HepG2 (cell line): ENCODE measurements around the gene FGF21. TPM values are rescaled to one million over a fixed set of nuclear protein-coding genes. Genes with fewer than 3 reads are reported as not detected.

ENCODE experiments used
- ATF4 ChIP-seq, 2 experiments: fragments of 450-650 bp in 1 of 2; sonication (generic) in 1 of 2; formaldehyde crosslinking; IDR thresholded peaks; 2 replicates each; pipeline versions ENCODE4 v1.5.0 to v1.8.0; 2020 to 2022; ENCODE audit warnings: mild to moderate bottlenecking in 1 of 2, missing genetic modification reagents in 1 of 2
- CREM ChIP-seq, 2 experiments: sonication (generic) in 1 of 2; formaldehyde crosslinking in 1 of 2; IDR thresholded peaks; 2 replicates each; pipeline versions ENCODE4 v1.4.0 to v1.6.1; 2016 to 2020; ENCODE audit warnings: antibody characterized with exemption in 1 of 2, mild to moderate bottlenecking in 1 of 2, missing genetic modification reagents in 1 of 2
- HOXA5 ChIP-seq: sonication (generic); formaldehyde crosslinking; IDR thresholded peaks from 2 replicates; pipeline ENCODE4 v1.4.0; 2020; ENCODE audit warnings: missing genetic modification reagents
- RFXANK ChIP-seq: IDR thresholded peaks from 2 replicates; pipeline ENCODE4 v1.6.1; 2016
- TEAD2 ChIP-seq: sonication (generic); formaldehyde crosslinking; IDR thresholded peaks from 2 replicates; pipeline ENCODE4 v1.9.0; 2021; ENCODE audit warnings: missing genetic modification reagents
- THRA ChIP-seq: sonication (generic); formaldehyde crosslinking; IDR thresholded peaks from 2 replicates; pipeline ENCODE4 v1.4.0; 2020; ENCODE audit warnings: missing genetic modification reagents, borderline replicate concordance
- ZNF224 ChIP-seq: sonication (generic); formaldehyde crosslinking; IDR thresholded peaks from 2 replicates; pipeline ENCODE4 v1.5.0; 2020; ENCODE audit warnings: mild to moderate bottlenecking, missing genetic modification reagents
- ZNF335 ChIP-seq: sonication (generic); formaldehyde crosslinking; IDR thresholded peaks from 2 replicates; pipeline ENCODE4 v1.4.0; 2020; ENCODE audit warnings: missing genetic modification reagents
- ZNF646 ChIP-seq: sonication (generic); formaldehyde crosslinking; IDR thresholded peaks from 2 replicates; pipeline ENCODE4 v1.9.0; 2021; ENCODE audit warnings: mild to moderate bottlenecking, missing genetic modification reagents
- ZNF713 ChIP-seq: sonication (generic); formaldehyde crosslinking; IDR thresholded peaks from 2 replicates; pipeline ENCODE4 v1.4.0; 2020; ENCODE audit warnings: mild to moderate bottlenecking, missing genetic modification reagents
- ZNF75D ChIP-seq: sonication (generic); formaldehyde crosslinking; IDR thresholded peaks from 2 replicates; pipeline ENCODE4 v1.8.1; 2023; ENCODE audit warnings: missing genetic modification reagents, mild to moderate bottlenecking, borderline replicate concordance
- polyA plus RNA-seq, 8 experiments: library from polyadenylated mRNA; depleted of rRNA in 3 of 8; stranded (reverse) in 7 of 8; unstranded in 1 of 8; fragments of >200 nt; fragmentation: Illumina TruSeq in 4 of 8; extraction: Trizol in 4 of 8; gene quantifications; 2 replicates each; pipeline versions ENCODE4 v1.2.1 to v1.2.3, GENCODE V29; 2011 to 2016; ENCODE audit warnings: low read depth in 4 of 8, missing spikeins in 1 of 8, mixed read lengths in 1 of 8; ENCODE audit not compliant: insufficient read depth in 1 of 8
- total RNA-seq, 5 experiments: library from RNA; depleted of rRNA; stranded (reverse); fragments of >200 nt; fragmentation: Illumina TruSeq; extraction: Trizol; gene quantifications; 2 replicates each; pipeline ENCODE4 v1.2.3, GENCODE V29; 2016; ENCODE audit warnings: low read depth in 1 of 5
- TF ChIP-seq, protein P1 (sequence below): sonication (generic); formaldehyde crosslinking; IDR thresholded peaks from 2 replicates; pipeline ENCODE4 v1.5.1; 2020; ENCODE audit warnings: missing genetic modification reagents, mild to moderate bottlenecking, borderline replicate concordance
- TF ChIP-seq, protein P2 (sequence below): sonication (generic); formaldehyde crosslinking; IDR thresholded peaks from 2 replicates; pipeline ENCODE4 v1.4.0; 2020; ENCODE audit warnings: missing genetic modification reagents, borderline replicate concordance

FGF21 gene
- total and polyA plus RNA-seq, 2 of the 13 experiments (the other 11 are each of a cell fraction or from before 2014, with no cell fraction given) = 0.17 TPM; not detected in 1

DNA sequence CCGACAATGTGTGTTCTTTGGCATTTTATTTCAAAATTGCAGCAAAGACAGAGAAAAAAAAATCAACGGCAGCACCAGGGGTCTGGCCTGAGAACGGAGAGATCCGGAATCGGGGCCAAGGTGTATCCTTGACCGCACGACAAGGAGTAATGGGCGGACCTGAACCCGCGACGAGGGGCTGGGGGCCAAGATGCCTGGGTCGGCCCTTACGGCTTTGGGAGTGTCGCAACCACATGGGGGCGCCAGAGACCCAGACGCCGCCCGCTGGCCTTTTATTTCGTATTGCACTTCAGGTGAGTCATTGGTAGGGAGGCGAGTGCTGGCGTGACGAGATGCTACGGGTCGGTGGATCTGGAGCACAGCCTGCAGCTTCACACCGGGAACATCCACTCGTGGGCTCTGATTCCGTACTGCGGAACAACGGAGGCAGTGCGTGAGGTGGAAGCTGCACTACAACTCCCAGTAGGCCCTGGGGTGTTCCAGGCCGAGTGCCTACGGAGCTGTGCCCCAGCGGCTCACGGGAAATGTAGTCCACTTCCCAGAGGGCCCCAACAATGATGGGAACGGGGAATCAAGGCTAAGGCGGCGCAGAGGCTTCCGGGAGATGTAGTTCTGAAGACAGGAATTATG is 39.8 kb downstream of the FGF21 start (continued):
- TF ChIP-seq ZNF646 (CRISPR knock-in tag) = no peak
- TF ChIP-seq, protein P1, sequence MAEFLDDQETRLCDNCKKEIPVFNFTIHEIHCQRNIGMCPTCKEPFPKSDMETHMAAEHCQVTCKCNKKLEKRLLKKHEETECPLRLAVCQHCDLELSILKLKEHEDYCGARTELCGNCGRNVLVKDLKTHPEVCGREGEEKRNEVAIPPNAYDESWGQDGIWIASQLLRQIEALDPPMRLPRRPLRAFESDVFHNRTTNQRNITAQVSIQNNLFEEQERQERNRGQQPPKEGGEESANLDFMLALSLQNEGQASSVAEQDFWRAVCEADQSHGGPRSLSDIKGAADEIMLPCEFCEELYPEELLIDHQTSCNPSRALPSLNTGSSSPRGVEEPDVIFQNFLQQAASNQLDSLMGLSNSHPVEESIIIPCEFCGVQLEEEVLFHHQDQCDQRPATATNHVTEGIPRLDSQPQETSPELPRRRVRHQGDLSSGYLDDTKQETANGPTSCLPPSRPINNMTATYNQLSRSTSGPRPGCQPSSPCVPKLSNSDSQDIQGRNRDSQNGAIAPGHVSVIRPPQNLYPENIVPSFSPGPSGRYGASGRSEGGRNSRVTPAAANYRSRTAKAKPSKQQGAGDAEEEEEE (CRISPR knock-in tag) = no peak
- no peak for TF ChIP-seq TEAD2
- no peak for TF ChIP-seq ZNF713
- peak; percentile 65; the same call in 1 of the 2 replicates for TF ChIP-seq ZNF335 (CRISPR knock-in tag)
- TF ChIP-seq THRA (CRISPR knock-in tag) = peak; percentile 48
- no peak for TF ChIP-seq ATF4 (CRISPR knock-in tag; IDR thresholded peaks at IDR 0.05)
- peak; percentile 71; the same call in 1 of the 2 replicates for TF ChIP-seq ZNF224
- no peak for TF ChIP-seq ZNF75D (CRISPR knock-in tag)
- TF ChIP-seq, protein P2, sequence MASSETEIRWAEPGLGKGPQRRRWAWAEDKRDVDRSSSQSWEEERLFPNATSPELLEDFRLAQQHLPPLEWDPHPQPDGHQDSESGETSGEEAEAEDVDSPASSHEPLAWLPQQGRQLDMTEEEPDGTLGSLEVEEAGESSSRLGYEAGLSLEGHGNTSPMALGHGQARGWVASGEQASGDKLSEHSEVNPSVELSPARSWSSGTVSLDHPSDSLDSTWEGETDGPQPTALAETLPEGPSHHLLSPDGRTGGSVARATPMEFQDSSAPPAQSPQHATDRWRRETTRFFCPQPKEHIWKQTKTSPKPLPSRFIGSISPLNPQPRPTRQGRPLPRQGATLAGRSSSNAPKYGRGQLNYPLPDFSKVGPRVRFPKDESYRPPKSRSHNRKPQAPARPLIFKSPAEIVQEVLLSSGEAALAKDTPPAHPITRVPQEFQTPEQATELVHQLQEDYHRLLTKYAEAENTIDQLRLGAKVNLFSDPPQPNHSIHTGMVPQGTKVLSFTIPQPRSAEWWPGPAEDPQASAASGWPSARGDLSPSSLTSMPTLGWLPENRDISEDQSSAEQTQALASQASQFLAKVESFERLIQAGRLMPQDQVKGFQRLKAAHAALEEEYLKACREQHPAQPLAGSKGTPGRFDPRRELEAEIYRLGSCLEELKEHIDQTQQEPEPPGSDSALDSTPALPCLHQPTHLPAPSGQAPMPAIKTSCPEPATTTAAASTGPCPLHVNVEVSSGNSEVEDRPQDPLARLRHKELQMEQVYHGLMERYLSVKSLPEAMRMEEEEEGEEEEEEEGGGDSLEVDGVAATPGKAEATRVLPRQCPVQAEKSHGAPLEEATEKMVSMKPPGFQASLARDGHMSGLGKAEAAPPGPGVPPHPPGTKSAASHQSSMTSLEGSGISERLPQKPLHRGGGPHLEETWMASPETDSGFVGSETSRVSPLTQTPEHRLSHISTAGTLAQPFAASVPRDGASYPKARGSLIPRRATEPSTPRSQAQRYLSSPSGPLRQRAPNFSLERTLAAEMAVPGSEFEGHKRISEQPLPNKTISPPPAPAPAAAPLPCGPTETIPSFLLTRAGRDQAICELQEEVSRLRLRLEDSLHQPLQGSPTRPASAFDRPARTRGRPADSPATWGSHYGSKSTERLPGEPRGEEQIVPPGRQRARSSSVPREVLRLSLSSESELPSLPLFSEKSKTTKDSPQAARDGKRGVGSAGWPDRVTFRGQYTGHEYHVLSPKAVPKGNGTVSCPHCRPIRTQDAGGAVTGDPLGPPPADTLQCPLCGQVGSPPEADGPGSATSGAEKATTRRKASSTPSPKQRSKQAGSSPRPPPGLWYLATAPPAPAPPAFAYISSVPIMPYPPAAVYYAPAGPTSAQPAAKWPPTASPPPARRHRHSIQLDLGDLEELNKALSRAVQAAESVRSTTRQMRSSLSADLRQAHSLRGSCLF (CRISPR knock-in tag) = no peak
- no peak for TF ChIP-seq HOXA5 (CRISPR knock-in tag)
- TF ChIP-seq CREM (IDR thresholded peaks at IDR 0.05) = peak; percentile 97
- no peak for TF ChIP-seq CREM (CRISPR knock-in tag; IDR thresholded peaks at IDR 0.05)
- peak; percentile 32; the same call in 1 of the 2 replicates for TF ChIP-seq RFXANK (CRISPR knock-in tag)
